ENCODE data around the gene GABRA4.

GRCh38 chr4:46954643-46955042 is 38.7 kb downstream of the GABRA4 start:
- TF ChIP-seq, protein P1, sequence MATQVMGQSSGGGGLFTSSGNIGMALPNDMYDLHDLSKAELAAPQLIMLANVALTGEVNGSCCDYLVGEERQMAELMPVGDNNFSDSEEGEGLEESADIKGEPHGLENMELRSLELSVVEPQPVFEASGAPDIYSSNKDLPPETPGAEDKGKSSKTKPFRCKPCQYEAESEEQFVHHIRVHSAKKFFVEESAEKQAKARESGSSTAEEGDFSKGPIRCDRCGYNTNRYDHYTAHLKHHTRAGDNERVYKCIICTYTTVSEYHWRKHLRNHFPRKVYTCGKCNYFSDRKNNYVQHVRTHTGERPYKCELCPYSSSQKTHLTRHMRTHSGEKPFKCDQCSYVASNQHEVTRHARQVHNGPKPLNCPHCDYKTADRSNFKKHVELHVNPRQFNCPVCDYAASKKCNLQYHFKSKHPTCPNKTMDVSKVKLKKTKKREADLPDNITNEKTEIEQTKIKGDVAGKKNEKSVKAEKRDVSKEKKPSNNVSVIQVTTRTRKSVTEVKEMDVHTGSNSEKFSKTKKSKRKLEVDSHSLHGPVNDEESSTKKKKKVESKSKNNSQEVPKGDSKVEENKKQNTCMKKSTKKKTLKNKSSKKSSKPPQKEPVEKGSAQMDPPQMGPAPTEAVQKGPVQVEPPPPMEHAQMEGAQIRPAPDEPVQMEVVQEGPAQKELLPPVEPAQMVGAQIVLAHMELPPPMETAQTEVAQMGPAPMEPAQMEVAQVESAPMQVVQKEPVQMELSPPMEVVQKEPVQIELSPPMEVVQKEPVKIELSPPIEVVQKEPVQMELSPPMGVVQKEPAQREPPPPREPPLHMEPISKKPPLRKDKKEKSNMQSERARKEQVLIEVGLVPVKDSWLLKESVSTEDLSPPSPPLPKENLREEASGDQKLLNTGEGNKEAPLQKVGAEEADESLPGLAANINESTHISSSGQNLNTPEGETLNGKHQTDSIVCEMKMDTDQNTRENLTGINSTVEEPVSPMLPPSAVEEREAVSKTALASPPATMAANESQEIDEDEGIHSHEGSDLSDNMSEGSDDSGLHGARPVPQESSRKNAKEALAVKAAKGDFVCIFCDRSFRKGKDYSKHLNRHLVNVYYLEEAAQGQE (IDR thresholded peaks at IDR 0.05; ENCODE audit: low read depth, low read length), result no peak
- no peak for TF ChIP-seq CHD2 (IDR thresholded peaks at IDR 0.05; ENCODE audit: low read length, partially characterized antibody)
- no peak for TF ChIP-seq NFIC (IDR thresholded peaks at IDR 0.05; ENCODE audit: borderline replicate concordance)
- no peak for TF ChIP-seq RAD21 (IDR thresholded peaks at IDR 0.05; ENCODE audit: low read length)
- no peak for TF ChIP-seq FOXM1 (IDR thresholded peaks at IDR 0.05; ENCODE audit: low read depth)
- no peak for TF ChIP-seq ZBTB33 (IDR thresholded peaks at IDR 0.05; ENCODE audit: borderline replicate concordance, low read depth)
- no peak for TF ChIP-seq CTCF (IDR thresholded peaks at IDR 0.05)
- no peak for TF ChIP-seq SIN3A (IDR thresholded peaks at IDR 0.05; ENCODE audit: borderline replicate concordance, low read depth, low read length)
- TF ChIP-seq, protein P2, sequence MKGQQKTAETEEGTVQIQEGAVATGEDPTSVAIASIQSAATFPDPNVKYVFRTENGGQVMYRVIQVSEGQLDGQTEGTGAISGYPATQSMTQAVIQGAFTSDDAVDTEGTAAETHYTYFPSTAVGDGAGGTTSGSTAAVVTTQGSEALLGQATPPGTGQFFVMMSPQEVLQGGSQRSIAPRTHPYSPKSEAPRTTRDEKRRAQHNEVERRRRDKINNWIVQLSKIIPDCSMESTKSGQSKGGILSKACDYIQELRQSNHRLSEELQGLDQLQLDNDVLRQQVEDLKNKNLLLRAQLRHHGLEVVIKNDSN (IDR thresholded peaks at IDR 0.05; ENCODE audit: borderline replicate concordance, low read depth), result no peak
- TF ChIP-seq MXI1 (IDR thresholded peaks at IDR 0.05; ENCODE audit: low read depth, low read length), result no peak
- no peak for TF ChIP-seq EZH2phosphoT487 (IDR thresholded peaks at IDR 0.05; ENCODE audit: borderline replicate concordance, low read depth)
- no peak for TF ChIP-seq TAF1 (IDR thresholded peaks at IDR 0.05; ENCODE audit: borderline replicate concordance, low read depth, low read length)
- TF ChIP-seq GABPA (IDR thresholded peaks at IDR 0.05; ENCODE audit: low read depth), result no peak

Data from SK-N-SH (cell line).